ENCODE data around the gene MRAP2.

GRCh38 chr6:84065693-84066290, 32.2 kb downstream of the MRAP2 start:
- TF ChIP-seq POLR2A (IDR thresholded peaks at IDR 0.05; ENCODE audit: low read depth, low read length) (no peak), TAF1 (IDR thresholded peaks at IDR 0.05; ENCODE audit: low read depth, low read length) (no peak), POLR2AphosphoS5 (IDR thresholded peaks at IDR 0.05; ENCODE audit: low read depth, low read length) (no peak), SPI1 (IDR thresholded peaks at IDR 0.05; ENCODE audit: low read depth, low read length) (no peak), POU2F2 (IDR thresholded peaks at IDR 0.05; ENCODE audit: low read depth, low read length) (no peak)
